IMR-90 (cell line): ENCODE measurements around the gene FBXL16. TPM values are rescaled to one million over a fixed set of nuclear protein-coding genes. Genes with fewer than 3 reads are reported as not detected.
A peak's percentile ranks its signal among the peaks of the same experiment; 100 is the strongest.

Experiments
- ATAC-seq: fragments of 200-7000 bp; cut with Tn5 transposase; 2 replicates; pipeline ENCODE4 v1.9.1; 2020; ENCODE audit warnings: low read depth, mild to moderate bottlenecking, moderate library complexity
- BruUV-seq: library from RNA; stranded (reverse); fragments of 400-500 nt; replicated peaks from 2 replicates; lab custom pipeline; 2021; lab: Mats Ljungman, UMichigan
- CTCF ChIA-PET: fragments of 300-600 bp; formaldehyde crosslinking; extraction: SDS; loops from one replicate; lab custom pipeline; 2021; ENCODE audit warnings: antibody characterized with exemption; lab: Yijun Ruan, JAX
- POLR2A ChIA-PET: fragments of 300-600 bp; sonication (Branson Sonifier 250); formaldehyde crosslinking; loops from one replicate; lab custom pipeline; 2022; ENCODE audit warnings: antibody characterized with exemption; ENCODE audit not compliant: unreplicated experiment; lab: Charles Lee
- DNase-seq: peaks from one replicate; pipeline ENCODE4 v3.0.0; 2013
- H2AFZ ChIP-seq: replicated peaks from 2 replicates; pipeline ENCODE3; 2013; ENCODE audit warnings: low read length, mild to moderate bottlenecking; ENCODE audit not compliant: poor library complexity
- H2AK5ac ChIP-seq: 2 replicates; pipeline ENCODE4 v1.6.1; 2013; ENCODE audit warnings: low read depth, low read length, inconsistent platforms
- H2AK9ac ChIP-seq: replicated peaks from 2 replicates; pipeline ENCODE3; 2013; ENCODE audit warnings: mild to moderate bottlenecking, low read depth, low read length, moderate library complexity; ENCODE audit not compliant: poor library complexity
- H2BK120ac ChIP-seq: 2 replicates; pipeline ENCODE4 v1.6.1; 2013; ENCODE audit warnings: low read depth, low read length, inconsistent platforms
- H2BK15ac ChIP-seq: 3 replicates; pipeline ENCODE4 v1.6.1; 2013; ENCODE audit warnings: low read depth, low read length, inconsistent platforms
- H2BK20ac ChIP-seq: 2 replicates; pipeline ENCODE4 v1.6.1; 2013; ENCODE audit warnings: low read depth, mild to moderate bottlenecking, inconsistent platforms, low read length, moderate library complexity
- H2BK5ac ChIP-seq: 2 replicates; pipeline ENCODE4 v1.6.1; 2013; ENCODE audit warnings: mild to moderate bottlenecking, low read depth, low read length, inconsistent platforms; ENCODE audit not compliant: poor library complexity, severe bottlenecking
- H3K14ac ChIP-seq: replicated peaks from 2 replicates; pipeline ENCODE4 v1.6.1; 2013; ENCODE audit warnings: low read depth, low read length, inconsistent platforms
- H3K18ac ChIP-seq: 2 replicates; pipeline ENCODE4 v1.6.1; 2013; ENCODE audit warnings: low read depth, low read length, control low read depth
- H3K23ac ChIP-seq: 2 replicates; pipeline ENCODE4 v1.6.1; 2013; ENCODE audit warnings: low read depth, low read length, inconsistent platforms
- H3K27ac ChIP-seq: 2 replicates; pipeline ENCODE4 v1.5.1; 2013; ENCODE audit warnings: mild to moderate bottlenecking, control low read depth, low read length; ENCODE audit not compliant: insufficient read depth
- H3K27me3 ChIP-seq: 2 replicates; pipeline ENCODE4 v1.6.1; 2013; ENCODE audit warnings: low read length; ENCODE audit not compliant: control insufficient read depth, insufficient read depth
- H3K36me3 ChIP-seq: 2 replicates; pipeline ENCODE4 v1.6.1; 2013; ENCODE audit warnings: low read length, mixed read lengths; ENCODE audit not compliant: control insufficient read depth, insufficient read depth
- H3K4ac ChIP-seq: 2 replicates; pipeline ENCODE4 v1.6.1; 2013; ENCODE audit warnings: low read depth, low read length, inconsistent platforms
- H3K4me1 ChIP-seq: 2 replicates; pipeline ENCODE4 v1.6.1; 2013; ENCODE audit warnings: low read length, mixed read lengths; ENCODE audit not compliant: control insufficient read depth, insufficient read depth
- H3K4me2 ChIP-seq: 2 replicates; pipeline ENCODE4 v1.6.1; 2013; ENCODE audit warnings: low read depth, mild to moderate bottlenecking, control low read depth, low read length, moderate library complexity
- H3K4me3 ChIP-seq: 2 replicates; pipeline ENCODE4 v1.5.1; 2013; ENCODE audit warnings: low read depth, mild to moderate bottlenecking, control low read depth, low read length, moderate library complexity; ENCODE audit not compliant: insufficient read depth
- H3K56ac ChIP-seq: 2 replicates; pipeline ENCODE4 v1.6.1; 2013; ENCODE audit warnings: low read length, inconsistent platforms; ENCODE audit not compliant: insufficient read depth; ENCODE audit errors: extremely low read depth
- H3K79me1 ChIP-seq, 2 experiments: 2 replicates each; pipeline ENCODE4 v1.6.1; 2013; ENCODE audit warnings: low read length in 2 of 2, inconsistent platforms in 1 of 2, low read depth in 1 of 2
- H3K9ac ChIP-seq: 2 replicates; pipeline ENCODE4 v1.6.1; 2013; ENCODE audit warnings: low read depth, low read length, control low read depth
- H3K9me1 ChIP-seq: 2 replicates; pipeline ENCODE4 v1.6.1; 2013; ENCODE audit warnings: low read length, inconsistent platforms; ENCODE audit not compliant: insufficient read depth
- H3K9me3 ChIP-seq: 2 replicates; pipeline ENCODE4 v1.6.1; 2013; ENCODE audit warnings: low read length; ENCODE audit not compliant: control insufficient read depth, insufficient read depth
- H4K20me1 ChIP-seq: 2 replicates; pipeline ENCODE4 v1.6.1; 2013; ENCODE audit warnings: low read length, inconsistent platforms; ENCODE audit not compliant: insufficient read depth
- H4K5ac ChIP-seq: 2 replicates; pipeline ENCODE4 v1.6.1; 2013; ENCODE audit warnings: mild to moderate bottlenecking, low read depth, low read length, control low read depth
- H4K8ac ChIP-seq, 2 experiments: 2 replicates each; pipeline ENCODE4 v1.6.1; 2013; ENCODE audit warnings: low read depth in 2 of 2, low read length in 2 of 2, control low read depth in 1 of 2, inconsistent platforms in 1 of 2
- H4K91ac ChIP-seq: 2 replicates; pipeline ENCODE4 v1.6.1; 2013; ENCODE audit warnings: low read depth, low read length, inconsistent platforms; ENCODE audit not compliant: insufficient read depth
- CEBPB ChIP-seq: IDR thresholded peaks from 2 replicates; pipeline ENCODE4 v1.6.1; 2012; ENCODE audit warnings: low read depth, low read length, improper control_type of control experiment
- ELK1 ChIP-seq: fragments of 150-350 bp; IDR thresholded peaks from 2 replicates; pipeline ENCODE4 v1.6.1; 2016; ENCODE audit warnings: low read depth, mild to moderate bottlenecking, low read length, moderate library complexity, borderline replicate concordance
- FOS ChIP-seq: fragments of 150-350 bp; IDR thresholded peaks from 2 replicates; pipeline ENCODE4 v1.6.1; 2016; ENCODE audit warnings: low read depth, low read length
- MAFK ChIP-seq: IDR thresholded peaks from 2 replicates; pipeline ENCODE4 v1.6.1; 2012; ENCODE audit warnings: low read depth, low read length, improper control_type of control experiment
- NFE2L2 ChIP-seq: fragments of 150-350 bp; IDR thresholded peaks from 2 replicates; pipeline ENCODE4 v1.6.1; 2016; ENCODE audit warnings: low read depth, mild to moderate bottlenecking, low read length
- POLR2A ChIP-seq: IDR thresholded peaks from 2 replicates; pipeline ENCODE4 v1.6.1; 2012; ENCODE audit warnings: mild to moderate bottlenecking, low read depth, low read length
- SMC3 ChIP-seq: fragments of 150-350 bp; IDR thresholded peaks from 2 replicates; pipeline ENCODE4 v1.6.1; 2016; ENCODE audit warnings: low read depth, mild to moderate bottlenecking, antibody characterized with exemption, low read length, moderate library complexity
- USF2 ChIP-seq: fragments of 150-350 bp; IDR thresholded peaks from 2 replicates; pipeline ENCODE4 v1.6.1; 2017; ENCODE audit warnings: mild to moderate bottlenecking, antibody characterized with exemption, low read length, low read depth
- WGBS, 2 experiments: methylation state at CpG; one replicate each; pipeline versions ENCODE4 v1.1.5 to v1.1.7; 2013; ENCODE audit warnings: missing lambda C conversion rate in 2 of 2; ENCODE audit not compliant: insufficient read length in 1 of 2; ENCODE audit errors: extremely low coverage in 2 of 2; 5-methylcytosine and 5-hydroxymethylcytosine counted together
- dilution Hi-C: fragments of 300-500 bp; cut with HindIII; formaldehyde crosslinking; loops from one replicate; pipeline ENCODE4 v1.14.3; 2018; ENCODE audit warnings: low sequenced_read_pairs; ENCODE audit not compliant: unreplicated experiment
- in situ Hi-C: fragments of 300-500 bp; cut with MboI; formaldehyde crosslinking; loops from 3 replicates; pipeline ENCODE4 v1.14.3; 2019; ENCODE audit warnings: low sequenced_read_pairs, inconsistent platforms, mixed read lengths
- intact Hi-C: fragments of 100-400 bp; cut with micrococcal nuclease; formaldehyde crosslinking; loops from 2 replicates; pipeline ENCODE4 v1.10.0; 2022
- polyA plus RNA-seq, 3 experiments: library from polyadenylated mRNA; depleted of rRNA; stranded (reverse); fragments of >200 nt; gene quantifications; 2 replicates each; pipeline ENCODE4 v1.2.3, GENCODE V29; 2012; ENCODE audit warnings: low replicate concordance in 1 of 3
- total RNA-seq: library from RNA; depleted of rRNA; stranded (reverse); fragments of >200 nt; gene quantifications from 2 replicates; pipeline ENCODE4 v1.2.3, GENCODE V29; 2012

Gene FBXL16
- total and polyA plus RNA-seq, 2 of the 4 experiments (the other 2 are of a cell fraction): 0.18 to 2.2 TPM

GRCh38 chr16:727291-727977, 21.8 kb upstream of the FBXL16 start:
- Histone ChIP-seq H3K9me3 (no peaks in the 10 kb centered on the region), H2AK5ac (peak overlapping the region; percentile 100), H3K27ac (peak overlapping the region; percentile 76; the same call in 1 of the 2 replicates), H3K4me1 (peaks cover 6% of the 10 kb centered on the region), H3K14ac (peak overlapping the region; percentile 99), H3K56ac (no peak overlapping the region), H3K79me1 (peaks cover 0 to 5% of the 10 kb centered on the region in 2 experiments; a peak in 1 of 4 replicates), H4K5ac (peak overlapping the region; percentile 62), H2AFZ (peak overlapping the region; percentile 93), H3K18ac (peak overlapping the region; percentile 50; the same call in 1 of the 2 replicates), H3K4me2 (peak overlapping the region; percentile 98), H2AK9ac (peak overlapping the region; percentile 99), H4K91ac (peak overlapping the region; percentile 96), H2BK5ac (no peak overlapping the region), H2BK20ac (no peak overlapping the region), H3K4ac (peak overlapping the region; percentile 98), H3K27me3 (no peaks in the 10 kb centered on the region), H3K23ac (peak overlapping the region; percentile 99), H3K36me3 (peaks cover 9% of the 10 kb centered on the region; the same call in 1 of the 2 replicates), H3K4me3 (peak overlapping the region; percentile 62), H2BK15ac (peak overlapping the region; percentile 80; the same call in 1 of the 3 replicates), H3K9me1 (peaks cover 2% of the 10 kb centered on the region; the same call in 1 of the 2 replicates), H3K9ac (peak overlapping the region; percentile 90), H4K20me1 (peaks cover 4% of the 10 kb centered on the region), H4K8ac (peak overlapping the region; percentile 96 to 100), H2BK120ac (peak overlapping the region; percentile 60)
- ChIA-PET CTCF (no interaction called here), POLR2A (no interaction called here)
- ATAC-seq (peak; percentile 4), DNase-seq (no peak)
- BruUV-seq: no TSS peak
- dilution Hi-C loops: no loop called here
- TF ChIP-seq CEBPB (no peak), NFE2L2 (no peak), USF2 (peak; percentile 16; the same call in 1 of the 2 replicates), POLR2A (peak; percentile 20; the same call in 1 of the 2 replicates), FOS (no peak), ELK1 (no peak), SMC3 (no peak), MAFK (no peak)
- intact Hi-C loops: loop anchor here (5.0 kb wide), 1 partner anchor 60 kb away; the partner anchor contains the start of genes CHTF18 and RPUSD1
- 0% methylated on average over 35 of the region's 61 CpGs; no CpG with 5 or more reads in 1 of the 2 experiments for WGBS, 2 experiments
- in situ Hi-C loops: no loop called here
